ACHN (cell line): Measurements from ENCODE around the gene MRFAP1L1.

ENCODE experiments used
- DNase-seq: peaks from one replicate; pipeline ENCODE4 v3.0.0-alpha.2; 2015
- in situ Hi-C: cut with HindIII; loops from 2 replicates; pipeline ENCODE4 v1.10.0; 2017; ENCODE audit warnings: low sequenced_read_pairs, low pct_ligation_motif_present, low pct_unique_long_range_greater_than_20kb

MRFAP1L1 gene

GRCh38 chr4:6695660-6696610 lies 13.7 kb downstream of the MRFAP1L1 start:
- DNase-seq, result no peak
- in situ Hi-C loops, result no loop called here

DNA sequence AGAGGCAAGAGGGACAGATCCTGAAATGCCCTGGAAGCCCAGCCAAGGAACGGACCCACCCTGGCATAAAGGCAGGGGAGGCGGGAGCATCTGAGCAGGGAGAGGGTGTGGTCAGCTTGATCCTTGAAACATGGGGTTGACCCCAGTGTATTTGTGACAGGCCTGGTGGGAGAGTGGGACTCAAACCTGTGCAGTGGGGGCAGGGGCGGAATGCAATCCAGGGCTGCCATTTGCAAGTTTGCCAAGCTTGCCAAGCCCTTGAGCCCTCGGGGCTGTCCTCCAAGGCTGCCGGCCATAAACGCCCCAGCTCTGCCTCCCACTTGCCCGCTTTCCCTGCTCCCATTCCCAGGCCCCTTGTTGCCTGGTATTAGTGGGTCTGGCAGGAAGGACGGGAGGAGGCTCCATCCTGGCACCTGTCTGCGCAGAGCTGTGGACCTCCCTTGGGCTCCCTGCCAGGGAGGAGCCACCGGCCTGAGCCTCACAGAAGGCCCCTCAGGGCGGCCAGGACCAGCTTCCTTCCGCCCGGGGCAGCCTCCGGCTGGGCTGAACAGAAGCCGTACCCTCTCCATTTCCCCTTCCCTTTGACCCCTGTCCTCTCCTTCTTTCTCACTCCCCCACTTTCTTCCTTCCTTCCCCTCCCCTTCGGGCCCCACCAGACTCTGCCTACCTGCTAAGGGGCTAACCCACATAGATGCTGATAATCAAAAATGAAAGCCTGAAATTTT lies 15.3 kb downstream of the MRFAP1L1 start:
- DNase-seq, result no peak
- in situ Hi-C loops, result no loop called here

- in situ Hi-C loops, result no loop called here
- DNase-seq, result no peak
Measured at GRCh38 chr4:6693231-6694176, 16.2 kb downstream of the MRFAP1L1 start, which contains the start of gene S100P. Gene S100P (plus strand): TSS chr4:6693878. CDS start chr4:6693933, 55 bp downstream.

DNA sequence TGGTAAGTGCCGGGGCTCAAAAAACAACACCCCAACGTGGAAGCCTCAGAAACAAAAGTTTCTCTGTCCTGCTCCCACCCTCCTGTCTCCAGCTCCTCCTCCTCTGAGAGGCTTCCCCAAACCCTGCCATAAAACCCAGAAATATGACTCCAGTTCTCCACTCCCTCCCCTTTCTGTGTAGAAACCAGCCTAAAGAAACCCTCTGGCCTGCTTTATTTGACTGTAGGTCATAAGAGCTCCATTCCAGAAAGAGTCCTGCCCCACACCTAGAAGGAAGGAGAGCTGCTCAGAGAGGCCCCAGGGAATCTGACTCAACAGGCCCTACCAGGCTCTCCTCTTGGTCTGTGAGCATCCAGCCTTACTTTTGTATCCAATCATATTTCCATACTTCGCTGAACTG lies 16.9 kb downstream of the MRFAP1L1 start:
- in situ Hi-C loops, result no loop called here
- DNase-seq, result no peak

DNA sequence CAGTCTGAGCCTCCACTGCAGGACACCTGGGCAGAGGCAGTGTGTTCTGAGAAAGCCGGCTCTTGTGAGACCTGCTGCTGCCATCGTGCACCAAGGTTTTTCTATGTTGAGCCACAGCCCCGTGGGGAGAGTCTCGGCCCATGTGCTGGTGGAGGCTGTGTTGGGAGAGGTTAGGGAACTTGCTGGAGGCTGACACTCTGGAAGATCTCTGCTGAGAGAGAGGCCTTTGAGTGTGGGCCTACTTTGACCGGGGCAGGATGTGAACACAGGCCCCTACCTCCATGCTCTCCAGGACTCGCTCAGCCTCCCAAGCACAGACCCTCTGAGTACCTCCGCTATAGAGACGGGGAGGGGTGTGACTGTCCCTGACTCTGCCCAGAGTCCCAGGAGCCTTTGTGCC lies 17.3 kb downstream of the MRFAP1L1 start:
- in situ Hi-C loops, result no loop called here

DNA sequence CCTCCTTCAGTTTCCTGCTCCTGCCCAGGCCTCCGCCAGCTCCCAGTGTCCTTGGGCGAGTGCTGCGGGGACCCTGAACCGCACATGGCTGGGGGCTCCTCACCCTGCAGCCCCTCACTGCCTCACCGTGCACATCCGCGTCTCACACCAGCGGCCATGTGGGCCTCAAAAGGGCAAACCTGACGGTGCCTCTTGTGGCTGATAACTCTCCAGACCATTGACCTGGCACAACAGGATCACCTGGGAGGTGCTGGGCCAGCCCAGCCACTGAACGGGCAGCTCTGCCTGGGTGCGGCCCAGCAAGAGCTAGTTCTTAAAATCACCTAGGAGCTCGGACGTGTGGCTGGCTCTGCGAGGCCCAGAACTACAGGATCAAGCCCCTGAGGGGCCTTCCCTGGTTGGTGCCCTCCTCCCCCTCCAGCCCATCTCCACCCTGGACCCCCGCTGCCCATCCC lies 20.1 kb downstream of the MRFAP1L1 start:
- no peak for DNase-seq
- in situ Hi-C loops, result no loop called here

More for the DNA sequence above, 17.3 kb downstream of the MRFAP1L1 start:
- no peak for DNase-seq

- in situ Hi-C loops, result no loop called here
- peak; percentile 82 for DNase-seq
Measured at GRCh38 chr4:6688879-6689505, 20.7 kb downstream of the MRFAP1L1 start.

DNA sequence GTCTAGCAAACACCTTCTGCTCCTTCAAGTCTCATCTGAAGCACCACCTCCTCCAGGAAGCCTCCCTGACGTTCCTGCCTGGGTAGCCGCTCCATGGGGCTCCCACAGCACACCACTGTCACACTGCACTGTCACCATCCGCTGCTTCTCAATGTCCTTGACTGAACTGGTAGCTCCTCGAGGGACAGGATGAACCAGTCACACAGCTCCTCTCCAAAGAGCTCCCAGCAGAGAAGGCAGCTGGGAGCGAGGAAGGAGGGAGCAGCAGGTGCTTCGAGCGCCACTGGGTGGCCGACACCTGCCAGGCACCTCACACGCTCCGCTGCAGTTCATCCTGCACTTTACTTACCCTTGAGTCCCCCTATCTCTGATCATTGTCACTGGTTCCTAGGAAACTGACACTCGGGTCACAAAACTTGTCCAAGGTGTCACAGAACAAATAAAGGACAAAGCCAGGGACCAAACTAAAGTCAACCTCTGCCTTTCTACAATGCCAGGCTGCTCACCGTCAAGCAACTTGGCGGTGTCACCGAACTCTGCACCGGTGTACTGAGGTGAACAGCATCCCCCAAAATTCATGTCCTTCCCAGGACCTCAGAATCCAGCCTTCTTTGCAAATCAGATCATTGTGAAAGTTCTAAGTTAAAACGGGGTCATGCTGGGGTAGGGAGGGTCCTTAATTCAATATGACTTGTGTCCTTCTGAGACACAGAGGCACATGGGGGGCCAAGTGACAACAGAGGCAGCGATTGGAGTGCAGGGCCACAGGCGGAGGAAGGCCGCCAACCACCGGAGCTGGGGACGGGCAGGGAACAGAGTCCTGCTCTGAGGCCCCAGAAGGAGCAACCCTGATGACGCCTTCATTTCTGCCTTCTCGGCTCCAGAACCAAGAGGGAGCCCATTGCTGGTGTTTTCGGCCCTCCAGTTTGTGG lies 21.5 kb downstream of the MRFAP1L1 start:
- in situ Hi-C loops, result no loop called here

DNA sequence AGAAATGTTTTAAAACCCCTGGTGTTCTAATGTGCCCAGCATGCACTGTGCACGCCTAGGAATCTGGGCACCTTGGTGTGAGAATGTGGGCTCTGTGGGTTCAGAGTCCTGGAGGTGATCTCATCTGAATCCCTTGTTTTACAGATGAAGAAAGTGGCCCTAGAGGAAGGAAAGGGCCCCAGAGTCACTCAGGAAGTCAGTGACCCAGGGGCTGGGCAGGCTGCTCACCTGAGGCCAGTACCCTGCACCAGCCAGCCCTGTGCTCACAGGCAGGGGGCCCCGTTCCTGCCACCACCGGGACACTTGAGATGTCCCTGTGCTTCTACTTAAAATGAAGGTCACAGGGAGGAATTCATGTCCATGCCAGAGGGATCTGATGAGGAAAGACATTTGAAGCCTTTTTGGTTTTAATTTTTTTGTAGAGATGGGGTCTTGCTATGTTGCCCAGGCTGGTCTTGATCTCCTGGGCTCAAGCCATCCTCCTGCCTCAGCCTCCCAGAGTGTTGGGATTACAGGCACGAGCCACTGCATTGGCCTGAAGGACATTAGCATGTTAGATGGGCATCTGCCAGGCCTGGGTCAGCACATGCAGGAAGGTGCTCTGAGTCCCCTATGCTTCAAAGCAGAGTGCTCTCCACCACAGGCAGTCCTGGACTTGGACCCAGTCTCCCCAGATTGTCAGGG lies 23.4 kb downstream of the MRFAP1L1 start:
- no peak for DNase-seq
- in situ Hi-C loops, result no loop called here

More for the DNA sequence above, 21.5 kb downstream of the MRFAP1L1 start:
- DNase-seq, result no peak

- DNase-seq, result no peak
- in situ Hi-C loops, result no loop called here
Measured at GRCh38 chr4:6684656-6685055, 25.0 kb downstream of the MRFAP1L1 start.

DNA sequence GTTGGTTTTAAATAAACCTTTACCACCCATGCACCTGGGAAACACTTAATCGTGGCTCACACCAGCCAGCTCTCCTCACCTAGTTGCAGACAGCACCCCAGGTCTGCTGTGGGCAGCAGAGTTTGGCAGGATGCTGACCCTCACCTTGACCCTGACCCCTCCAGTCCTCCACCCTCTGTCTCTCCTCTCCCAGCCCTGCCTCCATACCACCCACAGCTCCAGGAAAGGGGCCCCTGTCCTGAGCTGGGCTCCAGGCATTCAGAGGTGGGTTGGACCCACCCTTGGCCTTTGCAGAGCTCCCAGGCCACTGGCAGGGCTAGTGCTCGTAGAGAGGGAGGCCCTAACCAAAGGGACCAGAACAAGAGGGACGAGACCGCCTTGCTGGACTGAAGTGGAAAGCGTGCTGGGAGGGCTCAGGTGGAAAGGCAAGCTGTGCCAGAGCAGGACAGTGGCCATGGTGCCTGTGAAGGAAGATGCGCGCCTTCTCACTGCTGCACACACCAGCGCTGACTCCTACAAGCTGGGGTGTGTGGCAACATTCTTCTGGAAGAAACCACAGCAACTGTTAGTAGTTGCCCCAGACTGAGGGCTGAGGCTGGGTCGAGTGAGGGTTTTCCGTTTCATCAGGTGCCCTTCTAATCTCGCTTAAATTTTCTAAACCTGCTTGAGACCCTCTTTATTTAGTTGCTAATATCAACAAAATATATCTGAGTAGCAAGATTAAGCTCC lies 26.6 kb downstream of the MRFAP1L1 start:
- in situ Hi-C loops, result no loop called here
- no peak for DNase-seq

- no peak for DNase-seq
- in situ Hi-C loops, result no loop called here
Measured at GRCh38 chr4:6681191-6681590, 28.5 kb downstream of the MRFAP1L1 start.

DNA sequence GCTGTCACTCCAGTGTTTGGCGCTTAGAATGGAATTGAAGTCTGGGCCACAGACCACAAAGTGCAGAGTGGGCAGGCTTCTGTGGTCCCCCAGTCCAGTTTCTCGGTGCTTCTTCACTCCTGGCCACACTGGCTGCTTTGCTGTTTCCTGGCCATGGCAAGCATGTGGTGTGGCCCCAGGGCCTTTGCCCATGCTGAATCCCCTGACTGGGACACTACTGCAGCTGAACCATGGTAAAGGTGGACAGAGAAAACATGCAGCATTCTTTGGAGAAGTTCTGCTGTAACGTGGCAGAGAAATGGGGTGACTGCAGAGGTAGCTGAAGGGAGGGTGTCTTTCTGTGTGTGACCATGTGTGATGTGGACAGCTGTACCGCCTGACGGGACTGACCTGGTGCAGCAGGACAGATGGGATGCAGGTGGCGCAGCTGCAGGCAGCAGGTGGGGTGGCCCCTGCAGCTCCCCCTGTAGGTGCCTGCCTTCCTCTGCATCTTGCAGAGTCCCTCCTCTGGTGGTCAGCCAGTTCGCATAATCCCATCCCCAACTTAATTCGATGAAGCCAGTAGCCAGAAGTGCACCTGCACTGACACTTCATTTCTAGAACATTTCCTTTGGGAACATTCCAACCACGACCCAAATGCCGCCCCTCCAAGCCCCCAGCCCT lies 29.2 kb downstream of the MRFAP1L1 start:
- in situ Hi-C loops, result no loop called here
- DNase-seq, result no peak

GRCh38 chr4:6676722-6677558 lies 32.7 kb downstream of the MRFAP1L1 start:
- no peak for DNase-seq
- in situ Hi-C loops, result no loop called here
